GM19023 (cell line): Measurements from ENCODE around the gene GATAD2B.
"Not testable (repeated sequence)": the region's sequence is repeated elsewhere in the genome, so short reads cannot be mapped to it uniquely, and the experiment has no call there.

ENCODE experiments used
- ATAC-seq: cut with Tn5 transposase; IDR thresholded peaks from one replicate; pipeline ENCODE4 v1.9.1; 2021; ENCODE audit warnings: mild to moderate bottlenecking, moderate library complexity; ENCODE audit not compliant: unreplicated experiment

GATAD2B gene

DNA sequence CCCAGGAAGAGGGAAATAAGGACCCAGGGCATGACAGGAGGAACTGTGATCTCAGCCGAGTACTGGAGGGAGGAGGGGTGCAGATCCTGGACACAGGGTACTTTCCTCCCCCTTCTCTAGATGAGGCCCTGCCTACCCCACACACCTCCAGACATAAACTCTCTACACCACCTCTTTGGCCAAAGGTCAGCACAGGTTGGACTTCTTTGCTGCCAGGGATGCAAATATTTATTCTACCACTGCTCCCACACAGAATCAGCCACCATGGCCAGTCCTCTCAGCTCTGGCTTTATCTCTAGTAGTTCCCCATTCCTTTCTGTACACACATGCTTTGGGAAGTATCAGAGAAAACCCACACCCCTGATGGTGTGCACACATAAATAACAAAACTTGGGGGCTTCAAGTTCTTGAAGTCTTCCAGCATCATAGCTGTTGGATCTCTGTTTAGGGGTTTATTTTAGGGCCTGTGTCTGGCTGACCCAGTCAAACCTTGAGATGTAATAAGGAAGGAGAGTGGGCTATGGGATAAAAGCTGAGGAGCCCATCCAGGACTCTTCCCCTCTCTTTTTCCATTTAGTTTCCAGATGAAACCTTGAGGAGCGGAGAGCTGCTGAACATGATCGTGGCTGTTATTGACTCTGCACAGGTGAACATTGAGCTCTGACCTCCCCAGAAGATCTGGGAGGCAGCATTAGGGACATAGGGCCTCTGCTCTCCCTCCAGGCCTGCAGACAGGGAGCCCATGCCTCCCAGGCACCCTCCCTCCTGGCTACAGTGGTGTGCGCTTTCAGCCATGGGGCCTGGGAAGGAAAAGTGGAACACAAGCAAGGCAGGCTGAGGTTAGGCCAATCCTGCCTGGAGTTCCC lies 154.2 kb downstream of the GATAD2B start:
- ATAC-seq: no peak

DNA sequence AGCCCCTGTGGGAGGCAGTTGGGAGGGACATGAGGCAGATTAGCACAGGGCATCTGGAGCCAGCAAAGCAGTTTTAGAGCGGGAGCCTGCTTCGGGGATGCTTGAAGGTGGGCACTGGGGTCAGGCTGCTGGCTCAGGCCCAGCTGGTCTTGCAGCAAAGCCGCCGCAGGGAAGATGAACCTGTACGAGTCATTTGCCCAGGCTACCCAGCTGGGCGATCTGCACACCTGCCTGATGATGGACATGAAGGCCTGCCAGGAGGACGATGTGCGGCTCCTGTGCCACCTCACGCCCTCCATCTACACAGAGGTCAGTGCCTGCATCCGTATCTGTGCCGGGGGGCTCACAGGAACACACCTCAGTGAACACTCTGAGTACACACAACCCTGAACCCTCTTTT lies 155.3 kb downstream of the GATAD2B start:
- no peak for ATAC-seq

DNA sequence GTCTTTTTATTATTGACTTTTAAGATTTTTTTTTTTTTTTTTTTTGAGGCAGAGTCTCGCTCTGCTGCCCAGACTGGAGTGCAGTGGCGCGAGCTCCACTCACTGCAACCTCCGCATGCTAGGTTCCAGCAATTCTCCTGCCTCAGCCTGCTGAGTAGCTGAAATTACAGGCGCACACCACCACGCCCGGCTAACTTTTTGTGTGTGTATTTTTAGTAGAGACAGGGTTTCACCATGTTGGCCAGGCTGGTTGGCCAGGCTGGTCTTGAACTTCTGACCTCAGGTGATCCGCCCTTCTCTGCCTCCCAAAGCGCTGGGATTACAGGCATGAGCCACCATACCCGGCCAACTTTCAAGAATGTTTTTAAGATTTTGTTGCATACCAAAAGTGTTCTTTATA lies 156.1 kb downstream of the GATAD2B start:
- not testable (repeated sequence) for ATAC-seq

DNA sequence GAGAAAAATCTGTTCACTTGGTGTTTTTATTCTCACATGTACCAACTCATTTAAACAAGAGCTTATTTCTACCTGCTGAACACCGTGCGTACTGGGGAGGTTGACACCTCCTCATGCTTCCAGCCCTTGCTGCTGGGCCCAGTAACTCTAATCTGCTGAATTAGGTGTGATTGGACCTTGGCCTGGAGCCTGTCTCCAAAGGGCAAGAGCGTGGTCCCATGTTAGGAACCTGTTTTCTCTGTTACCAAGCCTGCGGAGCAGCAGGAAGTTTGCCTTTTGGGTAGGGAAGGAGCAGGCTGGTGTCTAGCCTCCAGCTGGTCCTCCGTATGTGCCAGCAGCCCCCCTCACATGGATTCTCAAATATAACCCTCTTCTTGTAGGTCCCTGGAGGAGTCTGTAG lies 158.5 kb downstream of the GATAD2B start:
- ATAC-seq: no peak

DNA sequence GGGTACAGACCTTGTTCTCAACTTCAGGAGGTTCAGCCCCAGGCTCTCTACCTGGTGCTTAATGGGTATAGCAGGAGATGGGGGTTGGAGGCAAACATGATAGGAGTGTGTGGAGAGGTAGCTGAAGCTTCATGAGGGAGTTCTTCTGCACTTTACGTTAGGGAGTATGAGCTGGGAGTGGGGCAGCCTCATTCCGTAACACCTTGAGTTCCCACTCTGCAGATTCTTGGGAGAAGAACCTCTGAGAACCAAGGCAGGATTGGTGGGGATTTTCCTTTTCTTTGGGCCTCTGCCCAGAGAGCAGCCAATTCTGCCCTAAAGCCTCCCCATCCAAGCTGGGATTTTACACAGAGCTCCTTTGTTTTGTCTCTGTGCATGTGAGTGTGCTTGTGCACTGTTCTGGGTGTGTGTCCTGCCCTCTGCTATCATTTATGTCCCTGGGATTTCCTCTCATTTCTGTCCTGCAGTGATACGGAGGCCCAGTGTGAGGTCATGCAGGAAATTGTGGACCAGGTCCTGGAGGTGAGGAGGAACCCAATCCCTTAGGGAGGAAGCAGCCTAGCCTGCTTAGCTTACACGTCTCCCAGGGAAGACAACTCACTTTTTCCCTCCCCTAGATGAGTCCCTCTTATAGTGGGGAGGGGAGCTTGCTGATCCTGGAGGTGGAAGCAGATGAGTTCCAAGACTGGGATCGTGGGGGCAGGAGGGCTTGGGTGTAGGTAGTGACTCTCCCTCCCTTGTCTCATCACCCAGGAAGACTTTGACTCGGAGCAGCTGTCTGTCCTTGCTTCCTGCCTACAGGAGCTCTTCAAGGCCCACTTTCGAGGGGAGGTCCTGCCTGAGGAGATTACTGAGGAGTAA lies 159.2 kb downstream of the GATAD2B start:
- ATAC-seq: no peak

DNA sequence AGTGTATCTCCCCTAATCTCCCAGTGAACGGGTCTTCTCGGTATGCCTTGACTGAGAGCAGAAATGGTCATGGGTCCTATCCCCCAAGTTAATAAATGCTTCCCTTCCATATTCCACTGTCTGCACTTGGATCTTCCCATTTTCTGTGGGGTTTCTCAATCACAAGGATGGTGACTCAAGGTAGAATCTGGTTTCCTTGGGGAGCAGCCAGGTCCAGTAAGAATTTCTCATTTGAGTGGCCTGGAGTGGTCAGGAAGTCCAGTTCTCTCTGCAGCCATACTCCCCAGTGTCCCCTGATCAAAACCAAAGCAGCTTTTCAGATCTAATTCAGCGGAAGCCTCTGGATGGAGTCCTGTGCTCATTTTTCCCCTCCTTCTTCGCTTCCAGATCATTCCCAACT lies 162.3 kb downstream of the GATAD2B start:
- no peak for ATAC-seq
